Thyroid gland (tissue), 4 donors: ENCODE data around the gene STK16.

ENCODE experiments used
- POLR2A ChIP-seq, 2 donors: fragments of 450-650 bp; IDR thresholded peaks; one replicate each; pipeline ENCODE4 v1.6.1; 2017; ENCODE audit warnings: antibody characterized with exemption in 2 of 2, mild to moderate bottlenecking in 2 of 2, moderate library complexity in 1 of 2
- TF ChIP-seq, protein P1 (sequence below), 6 experiments: fragments of 200-600 bp in 3 of 6; fragments of 450-650 bp in 3 of 6; sonication (generic) in 3 of 6; IDR thresholded peaks; one replicate each; pipeline ENCODE4 v1.5.1; 2016 to 2019; ENCODE audit warnings: antibody characterized with exemption in 6 of 6, mild to moderate bottlenecking in 2 of 6, inconsistent platforms in 1 of 6, moderate library complexity in 1 of 6

DNA sequence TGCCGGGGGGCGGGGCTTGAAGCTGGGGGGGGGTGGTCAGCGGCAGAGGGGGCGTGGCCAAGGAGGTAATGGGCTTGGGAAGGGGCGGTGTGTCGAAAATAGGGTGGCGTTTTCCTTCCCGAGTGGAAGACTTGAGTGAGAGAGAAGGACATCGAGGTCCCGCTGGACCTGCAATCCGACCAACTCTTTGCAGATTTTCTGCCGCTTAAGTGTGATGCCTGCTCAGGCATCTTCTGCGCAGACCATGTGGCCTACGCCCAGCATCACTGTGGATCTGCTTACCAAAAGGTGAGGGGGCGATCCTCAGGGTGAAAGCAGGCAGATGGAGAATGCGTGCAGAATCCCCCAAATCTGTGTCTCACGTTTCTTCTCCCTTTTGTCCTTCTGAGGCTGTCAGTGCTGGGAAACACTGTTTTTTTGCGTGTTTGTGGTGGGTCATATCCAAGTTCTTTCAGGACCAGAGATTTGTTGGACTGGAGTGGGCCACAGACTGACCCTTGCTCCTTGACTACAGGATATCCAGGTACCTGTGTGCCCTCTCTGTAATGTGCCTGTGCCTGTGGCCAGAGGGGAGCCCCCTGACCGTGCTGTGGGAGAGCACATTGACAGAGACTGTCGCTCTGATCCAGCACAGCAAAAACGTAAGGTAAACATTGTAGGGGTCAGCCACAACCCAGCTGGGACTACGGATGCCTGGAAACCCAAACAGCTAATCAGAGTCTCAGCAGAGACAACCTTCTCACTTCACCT, 38.0 kb upstream of the STK16 start:
- TF ChIP-seq, protein P1, sequence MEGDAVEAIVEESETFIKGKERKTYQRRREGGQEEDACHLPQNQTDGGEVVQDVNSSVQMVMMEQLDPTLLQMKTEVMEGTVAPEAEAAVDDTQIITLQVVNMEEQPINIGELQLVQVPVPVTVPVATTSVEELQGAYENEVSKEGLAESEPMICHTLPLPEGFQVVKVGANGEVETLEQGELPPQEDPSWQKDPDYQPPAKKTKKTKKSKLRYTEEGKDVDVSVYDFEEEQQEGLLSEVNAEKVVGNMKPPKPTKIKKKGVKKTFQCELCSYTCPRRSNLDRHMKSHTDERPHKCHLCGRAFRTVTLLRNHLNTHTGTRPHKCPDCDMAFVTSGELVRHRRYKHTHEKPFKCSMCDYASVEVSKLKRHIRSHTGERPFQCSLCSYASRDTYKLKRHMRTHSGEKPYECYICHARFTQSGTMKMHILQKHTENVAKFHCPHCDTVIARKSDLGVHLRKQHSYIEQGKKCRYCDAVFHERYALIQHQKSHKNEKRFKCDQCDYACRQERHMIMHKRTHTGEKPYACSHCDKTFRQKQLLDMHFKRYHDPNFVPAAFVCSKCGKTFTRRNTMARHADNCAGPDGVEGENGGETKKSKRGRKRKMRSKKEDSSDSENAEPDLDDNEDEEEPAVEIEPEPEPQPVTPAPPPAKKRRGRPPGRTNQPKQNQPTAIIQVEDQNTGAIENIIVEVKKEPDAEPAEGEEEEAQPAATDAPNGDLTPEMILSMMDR (IDR thresholded peaks at IDR 0.05), result no peak
- peak in 1 of 2 donors; percentile 28 for TF ChIP-seq POLR2A (IDR thresholded peaks at IDR 0.05)
